ENCODE measurements around the gene GZF1.

DNA sequence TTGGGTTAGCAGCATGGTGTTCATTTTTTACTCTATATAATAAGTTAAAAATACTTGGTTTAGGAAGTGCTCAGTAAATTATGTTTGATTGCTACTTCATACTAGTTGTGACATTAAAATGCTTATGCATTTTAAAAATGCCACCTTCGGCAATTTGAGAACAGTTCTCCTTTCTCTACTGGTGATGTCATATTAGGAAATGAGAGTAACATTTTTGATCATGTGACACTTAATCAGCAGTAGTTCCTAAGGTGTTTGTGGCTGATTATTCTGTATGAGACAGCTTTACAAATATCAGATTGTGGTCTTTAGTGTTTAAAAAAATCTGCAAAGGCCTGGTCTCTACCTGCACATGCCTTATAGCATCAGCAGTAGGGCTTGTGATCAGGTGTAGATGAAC, 4.4 kb downstream of the GZF1 start:
- TF ChIP-seq CTCF (IDR thresholded peaks at IDR 0.05; ENCODE audit: insufficient read depth, low read length) (no peak), GABPA (IDR thresholded peaks at IDR 0.05; ENCODE audit: low read depth) (no peak)
